Right renal cortex interstitium (tissue), 3 donors: ENCODE results near the gene TMEM87A. TPM values are rescaled to one million over a fixed set of nuclear protein-coding genes. Genes with fewer than 3 reads are reported as not detected.
"Not testable (repeated sequence)": the region's sequence is repeated elsewhere in the genome, so short reads cannot be mapped to it uniquely, and the experiment has no call there.

ENCODE experiments used
- DNase-seq, 3 donors: peaks; one replicate each; pipeline ENCODE4 v3.0.0-alpha.2; 2013; ENCODE audit warnings: low read depth in 3 of 3, low spot score in 2 of 3
- polyA plus RNA-seq, 3 donors: library from polyadenylated mRNA; unstranded; fragments of 120-200 nt; gene quantifications; one replicate each; pipeline ENCODE4 v1.2.1, GENCODE V29; 2013; ENCODE audit not compliant: insufficient read length in 3 of 3

Gene TMEM87A
- polyA plus RNA-seq = 10 to 100 TPM; 55.6 to 60.9 (median 58.7) TPM

GRCh38 chr15:42272939-42273899 is at the start of gene TMEM87A, which contains the start of gene GANC:
TSS of gene TMEM87A (minus strand) at chr15:42273433. CDS start at chr15:42273398, 35 bp downstream.
TSS of gene GANC (plus strand) at chr15:42273201. CDS start at chr15:42274482, 1,281 bp downstream.
- peak; percentile 95 to 98 (median 97) for DNase-seq

- DNase-seq = no peak
Measured at GRCh38 chr15:42319206-42319605, 46.0 kb upstream of the TMEM87A start.

DNA sequence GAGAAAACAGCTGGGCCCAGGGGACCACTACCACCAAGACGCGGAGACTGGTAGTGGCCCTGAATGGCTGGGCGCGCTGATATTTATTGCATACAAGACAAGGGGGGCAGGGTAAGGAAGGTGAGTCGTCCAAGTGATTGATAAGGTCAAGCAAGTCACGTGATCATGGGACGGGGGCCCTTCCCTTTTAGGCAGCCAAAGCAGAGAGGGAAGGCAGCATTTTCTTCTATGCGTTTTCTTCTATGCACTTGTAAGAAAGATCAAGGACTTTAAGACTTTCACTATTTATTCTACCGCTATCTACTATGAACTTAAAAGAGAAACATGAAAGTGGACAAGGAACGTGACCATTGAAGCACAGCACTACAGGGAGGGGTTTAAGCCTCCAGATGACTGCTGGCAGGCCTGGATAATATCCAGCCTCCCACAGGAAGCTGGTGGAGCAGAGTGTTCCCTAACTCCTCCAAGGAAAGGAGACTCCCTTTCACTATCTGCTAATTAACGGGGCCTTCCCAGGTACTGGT is 43.1 kb upstream of the TMEM87A start:
- not testable (repeated sequence) for DNase-seq

DNA sequence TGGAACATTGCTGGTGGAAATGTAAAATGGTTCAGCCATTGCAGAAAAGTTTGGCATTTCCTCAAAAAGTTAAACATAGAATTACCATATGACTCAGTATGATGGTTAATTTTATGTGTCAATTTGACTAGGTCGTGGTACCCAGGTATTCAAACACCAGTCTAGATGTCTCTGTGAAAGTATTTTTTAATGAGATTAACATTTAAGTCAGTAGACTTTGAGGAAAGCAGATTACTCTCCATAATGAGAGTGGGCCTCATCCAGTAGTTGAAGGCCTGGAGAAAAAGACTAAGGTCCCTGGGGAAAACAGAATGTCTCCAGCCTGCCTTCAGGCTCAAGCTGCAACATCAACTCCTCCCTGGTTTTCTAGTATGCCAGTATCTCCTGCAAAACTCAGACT is 42.3 kb upstream of the TMEM87A start:
- DNase-seq = no peak

GRCh38 chr15:42314818-42315217 is 41.6 kb upstream of the TMEM87A start:
- DNase-seq = no peak

DNA sequence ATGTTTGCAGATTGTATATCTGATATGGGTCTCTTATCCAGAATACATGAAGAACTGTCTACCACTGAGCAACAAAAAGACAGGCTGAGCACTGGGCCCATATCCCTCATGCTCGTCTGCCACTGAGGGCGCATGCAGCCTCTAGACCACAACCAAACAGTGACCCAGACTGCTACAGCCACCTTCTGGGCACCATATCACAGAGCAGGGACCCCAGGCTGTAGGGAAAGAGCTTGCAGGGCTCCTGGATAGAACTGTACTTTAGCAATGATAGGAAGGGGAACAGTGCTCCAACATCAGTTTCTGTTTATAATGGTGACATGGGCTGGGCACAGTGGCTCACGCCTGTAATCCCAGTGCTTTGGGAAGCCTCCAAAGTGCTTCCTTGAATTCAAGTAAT is 40.2 kb upstream of the TMEM87A start:
- no peak for DNase-seq

GRCh38 chr15:42306681-42307080 is 33.4 kb upstream of the TMEM87A start:
- no peak for DNase-seq

GRCh38 chr15:42301004-42301403 is 27.8 kb upstream of the TMEM87A start:
- not testable (repeated sequence) for DNase-seq

GRCh38 chr15:42289166-42289565 is 15.9 kb upstream of the TMEM87A start:
- no peak for DNase-seq

- no peak for DNase-seq
Measured at GRCh38 chr15:42287931-42288330, 14.7 kb upstream of the TMEM87A start.

DNA sequence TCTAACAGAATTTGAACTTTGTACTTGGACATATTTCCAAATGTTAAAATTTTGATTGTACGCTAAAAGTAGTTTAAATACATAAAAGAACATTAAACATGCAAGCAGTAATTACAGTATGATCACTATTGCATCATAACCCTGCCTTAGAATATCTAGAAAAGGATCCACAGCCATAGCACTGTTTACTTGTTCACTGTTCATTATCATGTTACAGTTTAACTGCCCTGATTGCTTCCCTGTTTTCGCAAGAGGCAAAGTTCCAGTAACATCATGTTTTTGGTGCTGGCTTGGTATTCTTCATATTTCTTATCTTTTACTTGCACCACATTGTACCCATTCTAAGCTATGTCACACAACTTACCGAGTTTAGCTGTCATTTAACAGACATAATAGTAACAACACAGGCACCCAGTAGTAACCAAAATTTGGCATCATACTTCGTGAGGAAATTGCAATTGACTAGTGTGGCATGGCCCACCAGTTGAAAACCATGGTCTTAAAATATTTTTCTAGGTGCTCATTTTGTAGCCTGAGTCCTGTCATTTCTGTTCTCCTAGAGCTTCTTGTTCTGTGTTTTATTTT is 13.3 kb upstream of the TMEM87A start:
- DNase-seq = no peak

- DNase-seq = no peak
Measured at GRCh38 chr15:42285034-42285433, 11.8 kb upstream of the TMEM87A start.

DNA sequence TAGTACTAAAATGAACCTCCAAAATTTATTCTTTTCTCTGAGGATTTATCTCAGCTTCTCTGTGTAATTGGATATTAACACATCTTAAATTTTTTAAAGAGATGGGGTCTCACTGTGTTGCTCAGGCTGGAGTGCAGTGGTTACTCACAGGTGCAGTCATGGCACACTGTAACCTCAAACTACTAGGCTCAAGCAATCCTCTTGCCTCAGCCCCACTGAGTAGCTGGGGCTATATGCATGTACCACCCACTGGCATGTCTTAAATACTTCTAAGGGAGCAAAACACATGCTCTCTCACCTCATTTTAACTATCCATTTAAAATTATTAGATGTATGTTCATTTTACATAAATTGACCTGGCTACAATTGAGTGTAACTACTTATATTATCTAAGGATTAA is 11.3 kb upstream of the TMEM87A start:
- DNase-seq = no peak

- no peak for DNase-seq
Measured at GRCh38 chr15:42283671-42284070, 10.4 kb upstream of the TMEM87A start.

- no peak for DNase-seq
Measured at GRCh38 chr15:42282926-42283325, 9.7 kb upstream of the TMEM87A start.

DNA sequence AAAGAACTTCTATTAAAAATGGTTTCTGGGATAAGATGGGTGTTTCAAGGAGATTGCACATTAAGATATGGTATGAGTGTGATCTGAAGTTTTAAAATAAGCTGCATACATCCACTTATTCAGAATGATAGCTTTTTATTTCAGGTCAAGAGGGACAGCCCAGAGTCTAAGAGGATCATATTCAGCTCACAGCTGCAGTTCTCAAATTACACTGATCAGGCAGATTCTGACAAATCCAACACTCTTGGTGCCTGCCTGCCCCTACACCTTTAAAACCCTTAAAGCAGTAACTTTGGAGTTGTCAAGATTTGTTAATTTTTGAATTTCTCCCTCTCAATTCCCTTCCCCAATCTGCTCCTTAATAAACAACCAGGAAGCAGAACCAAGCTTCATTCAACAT is 9.1 kb upstream of the TMEM87A start:
- DNase-seq = no peak

DNA sequence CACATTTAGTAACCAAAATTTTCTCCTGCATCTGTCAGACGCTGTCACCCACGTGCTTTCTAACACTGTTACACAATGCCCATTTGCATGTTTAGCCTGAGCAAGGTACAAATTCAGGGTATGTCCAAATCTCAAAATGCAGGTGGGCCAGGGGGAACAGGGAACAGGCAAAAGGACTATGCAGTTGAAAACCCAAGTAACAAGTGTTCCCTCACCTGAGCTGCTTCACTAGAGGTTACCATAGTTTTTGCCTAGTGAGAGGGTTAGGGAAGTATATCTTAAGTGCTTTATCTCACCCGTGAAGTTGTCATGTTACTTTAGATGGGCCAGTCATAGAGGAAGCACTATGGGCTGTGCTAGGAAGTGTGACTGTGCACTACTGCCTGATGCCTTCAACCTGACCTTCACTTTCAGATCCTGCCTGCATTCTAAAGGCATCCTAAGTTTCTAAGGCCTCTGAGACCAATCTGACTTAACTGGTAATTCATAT is 6.0 kb upstream of the TMEM87A start:
- no peak for DNase-seq

GRCh38 chr15:42276762-42277161 is 3.5 kb upstream of the TMEM87A start:
- DNase-seq = no peak

DNA sequence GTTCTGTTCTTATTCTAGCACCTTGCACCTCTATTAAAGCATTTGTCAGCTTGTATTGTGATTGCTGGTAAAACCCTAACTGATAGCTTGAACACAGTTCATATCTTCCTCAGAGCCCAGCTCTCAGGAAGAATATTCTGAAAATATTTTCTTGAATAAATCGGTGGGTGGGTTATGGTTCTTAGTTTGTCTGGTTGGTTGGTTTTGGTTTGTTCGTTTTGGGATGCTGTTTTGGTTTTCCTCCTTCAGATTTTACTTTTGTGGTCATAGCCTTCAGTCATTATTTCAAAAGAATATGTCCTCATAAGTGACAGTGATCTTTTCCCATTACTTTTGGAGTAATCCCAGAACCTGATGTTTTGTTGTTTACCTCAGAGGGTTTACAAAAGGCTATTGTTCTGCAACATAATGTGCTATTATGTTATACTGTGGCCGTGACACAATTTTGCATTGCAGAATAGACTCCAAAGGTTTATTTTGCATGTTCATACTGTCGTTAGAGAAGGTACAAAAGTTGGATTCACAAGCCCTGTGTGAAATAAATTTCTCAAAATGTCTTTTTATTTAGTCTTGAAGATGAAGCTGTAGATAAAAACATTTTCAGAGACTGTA is 2.7 kb upstream of the TMEM87A start:
- DNase-seq = no peak

DNA sequence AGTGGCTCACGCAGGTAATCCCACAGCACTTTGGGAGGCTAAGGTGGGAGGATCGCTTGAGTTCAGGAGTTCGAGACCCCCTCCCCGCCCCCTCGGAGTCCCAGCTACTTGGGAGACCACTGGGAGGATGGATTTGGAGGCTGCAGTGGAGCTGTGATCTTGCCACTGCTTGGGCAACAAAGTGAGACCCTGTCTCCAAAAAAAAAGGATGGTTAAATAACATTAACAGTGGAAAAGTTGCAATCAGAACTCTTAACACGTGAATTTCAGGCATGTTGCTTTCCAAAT is 1.4 kb upstream of the TMEM87A start:
- no peak for DNase-seq
